ENCODE measurements around the gene ASB5.
A peak's percentile ranks its signal among the peaks of the same experiment; 100 is the strongest.
"Not testable (repeated sequence)": the region's sequence is repeated elsewhere in the genome, so short reads cannot be mapped to it uniquely, and the experiment has no call there.

ASB5 gene

GRCh38 chr4:176217510-176217909 lies 51.5 kb downstream of the ASB5 start:
- DNase-seq (ENCODE audit: low spot score): no peak

DNA sequence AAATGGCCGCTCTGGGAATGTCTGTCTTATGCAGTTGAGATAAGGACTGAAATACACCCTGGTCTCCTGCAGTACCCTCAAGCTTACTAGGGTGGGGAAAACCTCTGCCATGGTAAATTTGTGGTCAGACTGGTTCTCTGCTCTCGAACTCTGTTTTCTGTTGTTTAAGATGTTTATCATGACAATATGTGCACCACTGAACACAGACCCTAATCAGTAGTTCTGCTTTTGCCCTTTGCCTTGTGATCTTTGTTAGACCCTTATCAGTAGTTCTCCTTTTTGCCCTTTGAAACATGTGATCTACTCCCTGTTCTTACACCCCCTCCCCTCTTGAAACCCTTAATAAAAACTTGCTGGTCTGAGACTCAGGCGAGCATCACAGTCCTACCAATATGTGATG lies 56.7 kb downstream of the ASB5 start:
- DNase-seq (ENCODE audit: low spot score): not testable (repeated sequence)

GRCh38 chr4:176210579-176211296 lies 58.3 kb downstream of the ASB5 start:
- no peak for DNase-seq (ENCODE audit: low spot score)

DNA sequence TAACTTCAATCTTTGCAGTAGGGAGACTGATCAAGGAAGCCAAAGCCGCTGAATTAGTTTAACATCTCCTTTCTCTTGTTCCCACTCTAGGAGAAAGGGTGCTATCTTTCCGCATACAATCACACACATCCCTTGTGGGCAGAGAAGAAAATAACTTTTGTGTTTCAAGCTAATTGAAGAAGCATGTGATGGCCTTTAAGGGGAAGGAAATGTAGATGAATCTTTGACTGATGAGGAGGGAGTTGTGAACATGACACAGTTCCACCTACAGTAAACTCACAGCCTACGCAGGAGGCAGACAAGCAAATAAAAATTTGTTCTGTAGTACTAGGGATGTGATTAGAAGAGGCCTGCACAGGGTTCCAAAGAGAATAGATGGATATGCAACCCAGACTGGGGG lies 58.9 kb downstream of the ASB5 start:
- DNase-seq (ENCODE audit: low spot score): no peak

- DNase-seq (ENCODE audit: low spot score): no peak
These were observed 59.5 kb downstream of the ASB5 start for GRCh38 chr4:176209535-176209934.

DNA sequence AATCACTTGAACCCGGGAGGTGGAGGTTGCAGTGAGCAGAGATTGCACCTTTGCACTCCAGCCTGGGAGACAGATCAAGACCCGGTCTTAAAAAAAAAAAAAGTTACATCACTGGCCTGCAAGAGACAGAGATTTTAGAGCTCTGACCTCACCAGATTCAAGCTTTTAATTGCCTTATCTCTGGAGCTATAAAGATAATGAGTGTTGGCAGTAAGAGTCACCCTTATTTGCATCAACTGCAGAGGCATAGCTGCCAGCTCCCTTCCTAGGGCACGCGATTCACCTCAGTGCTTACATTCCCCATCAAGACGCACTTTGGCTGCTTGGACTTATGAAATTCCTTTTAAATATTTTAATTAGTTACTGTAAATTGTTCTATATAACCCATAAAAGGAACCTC lies 61.2 kb downstream of the ASB5 start:
- no peak for DNase-seq (ENCODE audit: low spot score)

DNA sequence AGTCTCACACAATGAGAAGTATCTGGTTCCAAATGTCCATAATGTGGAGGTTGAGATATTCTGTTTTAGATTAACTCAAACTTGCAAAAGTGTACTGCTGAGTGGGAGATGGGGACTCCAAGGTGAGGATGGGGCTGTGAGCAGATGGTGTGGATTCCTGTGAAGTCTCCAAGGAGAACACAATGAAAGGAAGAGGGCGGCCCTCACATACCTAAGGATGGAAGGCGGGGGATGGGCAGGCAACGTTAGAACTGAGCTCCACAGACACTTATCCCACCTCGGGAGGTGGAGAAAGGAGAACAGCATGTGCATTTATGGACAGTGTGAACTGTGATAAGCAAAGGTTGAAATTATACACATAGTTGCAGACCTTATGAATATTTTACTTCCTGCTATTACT lies 63.7 kb downstream of the ASB5 start:
- DNase-seq (ENCODE audit: low spot score): no peak

GRCh38 chr4:176198316-176198903 lies 70.6 kb downstream of the ASB5 start:
- no peak for DNase-seq (ENCODE audit: low spot score)

DNA sequence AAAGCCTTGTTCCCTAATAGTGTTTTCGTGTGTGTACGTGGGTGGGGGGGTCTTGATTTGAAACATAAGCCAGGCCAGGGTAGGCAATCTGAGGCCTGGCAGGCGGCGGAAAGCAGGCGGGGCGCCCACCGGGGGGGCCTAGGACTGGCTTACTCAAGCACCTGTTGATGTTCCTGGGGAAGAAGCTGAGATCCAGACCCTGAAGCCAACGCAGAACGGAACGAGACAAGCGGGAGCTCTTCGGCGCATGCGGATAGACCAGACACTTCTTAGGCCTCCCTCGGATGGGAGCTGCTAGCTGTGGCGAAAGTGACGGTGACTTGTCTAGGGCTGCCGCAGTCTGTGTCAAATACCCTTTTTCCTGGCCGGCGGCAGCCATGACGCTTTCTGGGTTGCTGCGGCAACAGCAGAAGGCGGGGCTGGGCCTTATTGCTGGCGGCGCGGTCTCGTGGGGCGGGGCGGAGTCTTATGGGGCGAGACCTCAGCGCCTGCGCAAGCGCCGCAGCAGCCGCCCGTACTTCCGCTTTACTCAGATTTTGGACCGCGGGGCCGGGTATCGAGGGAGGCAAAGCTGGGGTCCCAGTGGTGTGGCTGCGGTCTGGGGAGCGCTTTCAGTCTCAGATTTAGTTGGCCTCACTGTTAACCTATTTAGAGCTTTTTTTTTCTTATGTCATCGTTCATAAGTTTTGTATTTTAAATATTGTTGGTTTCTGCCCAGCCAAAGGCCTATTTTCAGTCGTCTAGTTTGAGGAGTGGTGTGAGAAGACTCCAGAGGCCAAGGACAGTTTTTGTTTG lies 73.6 kb downstream of the ASB5 start, which contains the start of gene SPATA4:
Gene SPATA4 (minus strand): TSS at position 402 of the 795 bp plus-strand sequence. CDS start 23 bp downstream, at position 379.
- DNase-seq (ENCODE audit: low spot score): peak; percentile 99

DNA sequence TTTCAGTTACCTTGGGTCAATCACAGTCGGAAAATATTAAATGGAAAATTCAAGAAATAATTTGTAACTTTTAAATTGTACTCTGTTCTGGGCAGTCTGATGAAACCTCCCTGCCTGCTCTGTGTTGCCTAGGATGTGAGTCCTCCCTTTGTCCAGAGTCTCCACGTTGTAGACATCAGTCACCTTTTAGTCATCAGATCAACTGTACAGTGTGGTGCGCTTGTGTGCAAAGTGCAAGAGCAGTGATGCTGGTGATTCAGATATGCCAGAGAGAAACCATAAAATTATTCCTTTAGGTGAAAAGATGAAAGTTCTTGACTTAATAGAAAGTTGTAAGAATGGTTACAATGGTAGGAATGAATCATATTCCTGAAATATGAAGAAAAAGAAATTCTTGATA lies 75.1 kb downstream of the ASB5 start:
- DNase-seq (ENCODE audit: low spot score): peak; percentile 50

DNA sequence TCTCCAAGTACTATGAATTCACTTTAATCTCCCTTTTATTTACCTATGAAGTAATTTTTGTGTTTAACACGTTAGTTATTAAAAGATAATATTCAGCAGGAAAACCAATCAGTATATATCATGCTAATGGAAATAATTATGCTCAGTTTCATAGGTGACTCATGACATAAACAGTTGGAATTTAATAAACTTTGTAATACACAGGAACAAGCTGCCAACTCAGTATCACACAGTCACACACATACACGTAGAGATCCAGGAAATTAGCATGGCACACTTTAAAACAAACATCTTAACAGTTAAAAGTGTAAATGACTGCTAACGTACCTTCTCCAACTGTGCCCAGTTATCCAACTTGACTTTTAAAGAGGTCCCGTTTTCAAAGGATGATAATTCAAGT lies 75.9 kb downstream of the ASB5 start:
- no peak for DNase-seq (ENCODE audit: low spot score)

DNA sequence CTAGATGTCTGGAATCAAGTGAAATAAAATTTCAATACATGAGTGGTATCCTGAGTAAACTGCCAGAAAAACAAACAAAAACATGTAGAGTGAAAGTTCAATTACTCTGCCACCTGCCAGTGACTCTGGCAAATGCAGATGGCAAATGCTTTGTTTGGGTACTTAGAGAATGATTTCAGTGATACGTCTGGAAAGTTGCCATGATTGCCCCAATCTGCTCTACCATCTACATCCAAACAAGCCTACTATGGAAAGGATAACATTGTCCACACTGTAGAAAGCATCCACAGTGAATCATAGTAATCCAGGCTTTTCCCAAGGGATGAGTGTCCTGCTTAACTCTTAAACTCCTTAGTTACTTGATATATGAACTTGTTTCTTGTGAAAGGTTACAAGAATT lies 77.0 kb downstream of the ASB5 start:
- no peak for DNase-seq (ENCODE audit: low spot score)

DNA sequence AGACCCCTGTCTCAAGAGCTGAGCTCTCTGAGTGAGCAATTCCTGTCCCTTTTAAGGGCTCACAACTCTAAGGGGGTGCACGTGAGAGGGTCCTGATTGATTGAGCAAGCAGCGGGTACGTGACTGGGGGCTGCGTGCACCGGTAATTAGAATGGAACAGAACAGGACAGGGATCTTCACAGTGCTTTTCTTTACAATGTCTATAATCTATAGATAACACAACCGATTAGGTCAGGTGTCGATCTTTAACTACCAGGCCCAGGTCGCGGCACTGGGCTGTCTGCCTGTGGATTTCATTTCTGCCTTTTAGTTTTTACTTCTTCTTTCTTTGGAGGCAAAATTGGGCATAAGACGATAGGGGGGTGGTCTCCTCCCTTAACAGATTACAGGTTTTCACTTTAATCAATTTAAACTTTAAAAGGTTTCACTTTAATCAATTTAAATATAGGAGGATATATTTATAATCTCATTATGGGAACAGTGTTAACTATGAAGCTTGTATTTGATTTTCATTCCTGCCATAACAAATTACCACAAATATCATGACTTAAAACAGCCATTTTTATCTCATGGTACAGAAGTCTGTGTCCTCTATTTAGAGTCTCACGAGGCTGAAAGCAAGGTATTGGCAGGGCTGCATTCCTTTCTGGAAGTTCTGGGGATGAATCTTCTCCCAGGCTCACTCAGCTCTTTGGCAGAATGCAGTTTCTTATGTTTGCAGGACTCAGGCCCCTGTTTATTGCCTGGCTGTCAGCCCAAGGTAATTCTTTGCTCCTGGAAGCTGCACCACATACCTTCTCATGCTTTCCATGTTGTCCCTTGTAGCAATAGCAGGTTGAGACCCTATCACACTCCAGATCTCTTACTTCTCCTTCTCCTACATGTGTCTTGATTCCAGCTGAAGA lies 78.9 kb downstream of the ASB5 start:
- DNase-seq (ENCODE audit: low spot score): peak; percentile 15

GRCh38 chr4:176188654-176189053 lies 80.4 kb downstream of the ASB5 start:
- DNase-seq (ENCODE audit: low spot score): no peak

- DNase-seq (ENCODE audit: low spot score): no peak
These were observed 81.4 kb downstream of the ASB5 start for GRCh38 chr4:176187624-176188023.

- DNase-seq (ENCODE audit: low spot score): no peak
These were observed 82.2 kb downstream of the ASB5 start for GRCh38 chr4:176186671-176187395.

DNA sequence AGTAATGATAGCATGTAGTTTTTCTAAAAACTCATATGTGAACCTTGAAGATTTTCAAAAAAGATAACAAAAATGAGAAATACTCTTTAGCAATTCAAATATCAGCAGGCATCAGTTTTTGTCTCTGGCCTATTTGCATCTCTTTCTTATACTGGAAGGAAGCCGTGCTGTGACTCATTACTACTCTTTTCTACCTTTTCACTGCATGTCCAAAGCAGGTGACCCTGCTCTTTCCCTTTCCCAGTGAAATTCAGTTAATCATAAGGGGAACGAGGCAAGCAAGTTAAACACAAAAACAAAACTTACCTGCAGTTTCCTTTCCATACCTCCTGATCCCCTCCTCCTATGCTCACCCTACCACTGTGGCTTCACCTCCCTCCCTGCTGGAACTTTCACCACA lies 83.0 kb downstream of the ASB5 start:
- DNase-seq (ENCODE audit: low spot score): no peak

DNA sequence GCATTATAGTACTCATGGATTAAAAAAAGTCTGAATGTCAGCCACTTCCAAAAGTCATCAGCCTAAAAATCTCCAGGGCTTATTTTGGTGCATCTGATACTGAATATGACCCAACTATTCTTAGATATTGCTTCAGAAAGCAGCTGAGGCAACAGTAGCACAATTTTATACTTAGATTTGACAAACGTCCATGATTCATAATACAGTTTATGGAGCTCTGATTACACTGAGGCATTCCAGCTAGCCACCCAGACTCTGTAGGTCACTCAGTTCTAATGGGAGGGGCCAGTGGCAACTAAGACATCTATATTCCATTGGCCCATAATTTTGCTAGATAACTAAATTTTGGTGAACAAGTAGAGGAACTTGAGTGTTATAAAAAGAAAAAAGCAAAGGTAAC lies 84.0 kb downstream of the ASB5 start:
- peak; percentile 68 for DNase-seq (ENCODE audit: low spot score)
